CD4-positive, CD25-positive, alpha-beta regulatory T cell (primary cell): ENCODE results near the gene SON. TPM values are rescaled to one million over a fixed set of nuclear protein-coding genes. Genes with fewer than 3 reads are reported as not detected.

Experiments used
- ATAC-seq, 2 donors: fragments of 150-1000 bp; cut with Tn5 transposase; one replicate each; pipeline ENCODE4 v1.10.0; 2021; ENCODE audit warnings: low read depth in 2 of 2, moderate number of reproducible peaks in 2 of 2, moderate library complexity in 1 of 2
- DNase-seq, 3 donors: peaks; one replicate each; pipeline versions ENCODE4 v3.0.0 to v3.0.0-alpha.2; 2012 to 2022; ENCODE audit warnings: mixed read lengths in 1 of 3
- H3K27ac ChIP-seq: one replicate; pipeline ENCODE4 v1.7.0; 2013; ENCODE audit warnings: mild to moderate bottlenecking, low read length; ENCODE audit not compliant: insufficient read depth, poor library complexity, severe bottlenecking
- H3K27me3 ChIP-seq: one replicate; pipeline ENCODE4 v1.7.0; 2013; ENCODE audit warnings: low read length; ENCODE audit not compliant: control insufficient read depth, insufficient read depth
- H3K36me3 ChIP-seq: one replicate; pipeline ENCODE4 v1.7.0; 2013; ENCODE audit warnings: mild to moderate bottlenecking, low read length, moderate library complexity; ENCODE audit not compliant: control insufficient read depth, insufficient read depth
- H3K4me1 ChIP-seq: 2 replicates; pipeline ENCODE4 v1.7.0; 2013; ENCODE audit warnings: mild to moderate bottlenecking, low read length; ENCODE audit not compliant: insufficient read depth, control insufficient read depth, poor library complexity, severe bottlenecking
- H3K4me3 ChIP-seq: one replicate; pipeline ENCODE4 v1.7.0; 2013; ENCODE audit warnings: low read depth, mild to moderate bottlenecking, low read length, moderate library complexity
- H3K9me3 ChIP-seq, 2 experiments: 1 replicate in 1 of 2; 2 replicates in 1 of 2; pipeline ENCODE4 v1.7.0; 2013; ENCODE audit warnings: low read length in 2 of 2, mild to moderate bottlenecking in 1 of 2, moderate library complexity in 1 of 2; ENCODE audit not compliant: control insufficient read depth in 2 of 2
- H3K27ac Mint-ChIP-seq, 3 donors: one replicate each; pipeline ENCODE4 v1.8.0; 2020 to 2022; ENCODE audit warnings: mild to moderate bottlenecking in 3 of 3, mixed read lengths in 3 of 3, moderate library complexity in 2 of 3
- H3K27me3 Mint-ChIP-seq: one replicate; pipeline ENCODE4 v1.8.0; 2022; ENCODE audit warnings: mild to moderate bottlenecking, mixed read lengths
- H3K36me3 Mint-ChIP-seq: one replicate; pipeline ENCODE4 v1.8.0; 2020; ENCODE audit warnings: mixed read lengths
- H3K4me1 Mint-ChIP-seq, 4 donors: one replicate each; pipeline ENCODE4 v1.8.0; 2020 to 2022; ENCODE audit warnings: mixed read lengths in 4 of 4, mild to moderate bottlenecking in 1 of 4
- H3K4me3 Mint-ChIP-seq, 4 donors: one replicate each; pipeline ENCODE4 v1.8.0; 2020 to 2022; ENCODE audit warnings: mild to moderate bottlenecking in 4 of 4, mixed read lengths in 4 of 4, moderate library complexity in 3 of 4
- H3K9me3 Mint-ChIP-seq, 7 donors: one replicate each; pipeline ENCODE4 v1.8.0; 2020 to 2022; ENCODE audit warnings: mixed read lengths in 7 of 7, mild to moderate bottlenecking in 3 of 7, moderate library complexity in 2 of 7
- polyA plus RNA-seq, 4 donors: library from polyadenylated mRNA; unstranded; fragments of 300-500 nt; fragmentation: Illumina TruSeq; gene quantifications; one replicate each; pipeline ENCODE4 v1.2.3, GENCODE V29; 2021
- total RNA-seq: library from RNA; stranded (reverse); gene quantifications from one replicate; pipeline ENCODE4 v1.2.3, GENCODE V29; 2022

The SON gene
- total and polyA plus RNA-seq, 5 donors from 2014 or later: 358 to 518 (median 431) TPM

GRCh38 chr21:33511639-33512038 lies 31.2 kb upstream of the SON start:
- H3K9me3 Mint-ChIP-seq: peaks cover 0 to 3% (median 0%) of the 10 kb centered on the region in 7 donors
- Histone ChIP-seq H3K27ac (no peak overlapping the region), H3K4me1 (no peaks in the 10 kb centered on the region), H3K36me3 (peaks cover 76% of the 10 kb centered on the region), H3K4me3 (no peak overlapping the region), H3K27me3 (no peaks in the 10 kb centered on the region), H3K9me3 (no peaks in the 10 kb centered on the region)
- DNase-seq (no peak), ATAC-seq (no peak)
- no peak overlapping the region for H3K4me3 Mint-ChIP-seq
- peaks cover 0 to 9% (median 5%) of the 10 kb centered on the region in 4 donors for H3K4me1 Mint-ChIP-seq
- H3K27ac Mint-ChIP-seq: peak overlapping the region in 2 of 3 donors; percentile 20 to 35
- peaks cover 54% of the 10 kb centered on the region for H3K36me3 Mint-ChIP-seq
- no peaks in the 10 kb centered on the region for H3K27me3 Mint-ChIP-seq

- Mint-ChIP-seq H3K4me3 (no peak overlapping the region), H3K27ac (no peak overlapping the region), H3K9me3 (peaks cover 0 to 2% (median 0%) of the 10 kb centered on the region in 7 donors), H3K27me3 (no peaks in the 10 kb centered on the region), H3K4me1 (peaks cover 0 to 5% (median 5%) of the 10 kb centered on the region in 4 donors), H3K36me3 (peaks cover 55% of the 10 kb centered on the region)
- Histone ChIP-seq H3K9me3 (no peaks in the 10 kb centered on the region), H3K4me3 (no peak overlapping the region), H3K27me3 (no peaks in the 10 kb centered on the region), H3K4me1 (no peaks in the 10 kb centered on the region), H3K27ac (no peak overlapping the region), H3K36me3 (peaks cover 76% of the 10 kb centered on the region)
- no peak for DNase-seq
- no peak for ATAC-seq
Measured at GRCh38 chr21:33512481-33512880, 30.4 kb upstream of the SON start.

GRCh38 chr21:33514229-33514628 lies 28.6 kb upstream of the SON start:
- Mint-ChIP-seq H3K9me3 (peaks cover 0 to 2% (median 0%) of the 10 kb centered on the region in 7 donors), H3K4me3 (no peak overlapping the region), H3K27me3 (no peaks in the 10 kb centered on the region), H3K36me3 (peaks cover 56% of the 10 kb centered on the region), H3K27ac (no peak overlapping the region), H3K4me1 (peaks cover 0 to 5% (median 5%) of the 10 kb centered on the region in 4 donors)
- Histone ChIP-seq H3K27ac (no peak overlapping the region), H3K27me3 (no peaks in the 10 kb centered on the region), H3K4me3 (no peak overlapping the region), H3K9me3 (no peaks in the 10 kb centered on the region), H3K4me1 (no peaks in the 10 kb centered on the region), H3K36me3 (peaks cover 76% of the 10 kb centered on the region)
- DNase-seq: peak in 1 of 3 donors; percentile 34
- no peak for ATAC-seq

GRCh38 chr21:33518899-33519298 lies 23.9 kb upstream of the SON start:
- Mint-ChIP-seq H3K36me3 (peaks cover 43% of the 10 kb centered on the region), H3K4me1 (peaks cover 0 to 5% (median 5%) of the 10 kb centered on the region in 4 donors), H3K9me3 (peaks cover 0 to 2% (median 0%) of the 10 kb centered on the region in 7 donors), H3K27me3 (no peaks in the 10 kb centered on the region), H3K27ac (peak overlapping the region in 2 of 3 donors; percentile 22 to 58), H3K4me3 (no peak overlapping the region)
- H3K4me3 ChIP-seq: no peak overlapping the region
- peaks cover 57% of the 10 kb centered on the region for H3K36me3 ChIP-seq
- ATAC-seq (no peak), DNase-seq (no peak)
- H3K27ac ChIP-seq: no peak overlapping the region
- no peaks in the 10 kb centered on the region for H3K27me3 ChIP-seq
- no peaks in the 10 kb centered on the region for H3K4me1 ChIP-seq
- H3K9me3 ChIP-seq: no peaks in the 10 kb centered on the region

- Histone ChIP-seq H3K36me3 (peaks cover 49% of the 10 kb centered on the region), H3K27ac (no peak overlapping the region), H3K4me1 (no peaks in the 10 kb centered on the region), H3K27me3 (no peaks in the 10 kb centered on the region), H3K9me3 (no peaks in the 10 kb centered on the region), H3K4me3 (no peak overlapping the region)
- Mint-ChIP-seq H3K4me3 (no peak overlapping the region), H3K4me1 (no peaks in the 10 kb centered on the region), H3K36me3 (peaks cover 32% of the 10 kb centered on the region), H3K9me3 (no peaks in the 10 kb centered on the region), H3K27me3 (no peaks in the 10 kb centered on the region), H3K27ac (no peak overlapping the region)
- DNase-seq: no peak
- ATAC-seq: no peak
Measured at GRCh38 chr21:33522297-33522952, 20.4 kb upstream of the SON start.

- Mint-ChIP-seq H3K36me3 (peaks cover 30% of the 10 kb centered on the region), H3K27me3 (no peaks in the 10 kb centered on the region), H3K27ac (no peak overlapping the region), H3K4me3 (no peak overlapping the region), H3K4me1 (no peaks in the 10 kb centered on the region), H3K9me3 (no peaks in the 10 kb centered on the region)
- Histone ChIP-seq H3K4me3 (no peak overlapping the region), H3K9me3 (no peaks in the 10 kb centered on the region), H3K36me3 (peaks cover 49% of the 10 kb centered on the region), H3K4me1 (no peaks in the 10 kb centered on the region), H3K27me3 (no peaks in the 10 kb centered on the region), H3K27ac (no peak overlapping the region)
- ATAC-seq: no peak
- DNase-seq: no peak
Measured at GRCh38 chr21:33522953-33523349, 19.9 kb upstream of the SON start.

DNA sequence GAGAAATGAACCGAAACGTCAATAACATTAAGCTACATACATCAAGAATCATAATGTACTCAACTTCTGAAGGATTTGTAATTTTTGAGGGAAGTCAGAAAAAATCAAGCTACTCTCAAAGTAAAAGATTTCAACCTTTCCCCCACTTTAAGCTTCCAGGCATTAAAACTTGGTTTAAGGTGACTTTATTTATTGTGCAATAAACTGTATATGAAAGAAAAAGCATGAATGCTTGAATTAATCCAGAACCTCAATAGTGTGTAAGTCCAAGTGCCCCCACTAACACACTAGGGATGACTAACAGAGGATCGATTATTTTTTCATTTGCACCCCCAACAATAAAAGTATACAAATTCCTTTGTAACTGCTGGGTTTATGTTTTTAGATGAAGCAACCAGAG lies 11.8 kb upstream of the SON start:
- Mint-ChIP-seq H3K4me3 (no peak overlapping the region), H3K9me3 (no peaks in the 10 kb centered on the region), H3K27me3 (no peaks in the 10 kb centered on the region), H3K36me3 (peaks cover 40% of the 10 kb centered on the region), H3K4me1 (peaks cover 0 to 6% (median 0%) of the 10 kb centered on the region in 4 donors), H3K27ac (no peak overlapping the region)
- Histone ChIP-seq H3K9me3 (no peaks in the 10 kb centered on the region), H3K4me1 (no peaks in the 10 kb centered on the region), H3K27ac (no peak overlapping the region), H3K27me3 (no peaks in the 10 kb centered on the region), H3K4me3 (no peak overlapping the region), H3K36me3 (peaks cover 86% of the 10 kb centered on the region)
- no peak for DNase-seq
- no peak for ATAC-seq

- H3K36me3 ChIP-seq: peaks cover 56% of the 10 kb centered on the region
Measured at GRCh38 chr21:33537212-33537611, 5.6 kb upstream of the SON start.

More at GRCh38 chr21:33537212-33537611, 5.6 kb upstream of the SON start:
- Mint-ChIP-seq H3K4me3 (peak overlapping the region in 1 of 4 donors; percentile 13), H3K36me3 (peaks cover 31% of the 10 kb centered on the region), H3K9me3 (no peaks in the 10 kb centered on the region), H3K4me1 (peaks cover 7 to 34% (median 29%) of the 10 kb centered on the region in 4 donors), H3K27ac (no peak overlapping the region), H3K27me3 (no peaks in the 10 kb centered on the region)
- no peak overlapping the region for H3K4me3 ChIP-seq
- DNase-seq (no peak), ATAC-seq (no peak)
- H3K27me3 ChIP-seq: no peaks in the 10 kb centered on the region
- H3K9me3 ChIP-seq: no peaks in the 10 kb centered on the region
- no peak overlapping the region for H3K27ac ChIP-seq
- peaks cover 11% of the 10 kb centered on the region for H3K4me1 ChIP-seq
